Measurements from ENCODE around the gene NACC1. TPM values are rescaled to one million over a fixed set of nuclear protein-coding genes. Genes with fewer than 3 reads are reported as not detected.

Gene NACC1
- total and polyA plus RNA-seq, 4 donors = 0.86 to 24.7 (median 17.7) TPM

GRCh38 chr19:13151605-13152355 lies 33.7 kb downstream of the NACC1 start:
- no peaks in the 10 kb centered on the region for H3K9me3 ChIP-seq (ENCODE audit: control insufficient read depth in 4 of 4, low read length in 3 of 4)
- peaks cover 5 to 25% (median 19%) of the 10 kb centered on the region in 4 donors for H3K4me1 ChIP-seq (ENCODE audit: control insufficient read depth in 4 of 4, insufficient read depth in 4 of 4, low read length in 3 of 4)
- peak; percentile 96 for DNase-seq (ENCODE audit: low spot score)
- WGBS = under 1% methylated on average over 71 of the region's 71 CpGs
- TF ChIP-seq RAD21 (IDR thresholded peaks at IDR 0.05) = no peak
- TF ChIP-seq YY1 (IDR thresholded peaks at IDR 0.05) = peak; percentile 60
- TF ChIP-seq, protein P1, sequence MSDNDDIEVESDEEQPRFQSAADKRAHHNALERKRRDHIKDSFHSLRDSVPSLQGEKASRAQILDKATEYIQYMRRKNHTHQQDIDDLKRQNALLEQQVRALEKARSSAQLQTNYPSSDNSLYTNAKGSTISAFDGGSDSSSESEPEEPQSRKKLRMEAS (IDR thresholded peaks at IDR 0.05) = peak; percentile 95
- peak; percentile 8 to 26 for TF ChIP-seq RXRA (IDR thresholded peaks at IDR 0.05)
- TF ChIP-seq HNF4A (conservative IDR thresholded peaks at IDR 0.05) = peak in 1 of 2 donors; percentile 30
- TF ChIP-seq EGR1 (IDR thresholded peaks at IDR 0.05; ENCODE audit: low read depth in 2 of 2) = peak; percentile 5 to 67
- TF ChIP-seq, protein P2, sequence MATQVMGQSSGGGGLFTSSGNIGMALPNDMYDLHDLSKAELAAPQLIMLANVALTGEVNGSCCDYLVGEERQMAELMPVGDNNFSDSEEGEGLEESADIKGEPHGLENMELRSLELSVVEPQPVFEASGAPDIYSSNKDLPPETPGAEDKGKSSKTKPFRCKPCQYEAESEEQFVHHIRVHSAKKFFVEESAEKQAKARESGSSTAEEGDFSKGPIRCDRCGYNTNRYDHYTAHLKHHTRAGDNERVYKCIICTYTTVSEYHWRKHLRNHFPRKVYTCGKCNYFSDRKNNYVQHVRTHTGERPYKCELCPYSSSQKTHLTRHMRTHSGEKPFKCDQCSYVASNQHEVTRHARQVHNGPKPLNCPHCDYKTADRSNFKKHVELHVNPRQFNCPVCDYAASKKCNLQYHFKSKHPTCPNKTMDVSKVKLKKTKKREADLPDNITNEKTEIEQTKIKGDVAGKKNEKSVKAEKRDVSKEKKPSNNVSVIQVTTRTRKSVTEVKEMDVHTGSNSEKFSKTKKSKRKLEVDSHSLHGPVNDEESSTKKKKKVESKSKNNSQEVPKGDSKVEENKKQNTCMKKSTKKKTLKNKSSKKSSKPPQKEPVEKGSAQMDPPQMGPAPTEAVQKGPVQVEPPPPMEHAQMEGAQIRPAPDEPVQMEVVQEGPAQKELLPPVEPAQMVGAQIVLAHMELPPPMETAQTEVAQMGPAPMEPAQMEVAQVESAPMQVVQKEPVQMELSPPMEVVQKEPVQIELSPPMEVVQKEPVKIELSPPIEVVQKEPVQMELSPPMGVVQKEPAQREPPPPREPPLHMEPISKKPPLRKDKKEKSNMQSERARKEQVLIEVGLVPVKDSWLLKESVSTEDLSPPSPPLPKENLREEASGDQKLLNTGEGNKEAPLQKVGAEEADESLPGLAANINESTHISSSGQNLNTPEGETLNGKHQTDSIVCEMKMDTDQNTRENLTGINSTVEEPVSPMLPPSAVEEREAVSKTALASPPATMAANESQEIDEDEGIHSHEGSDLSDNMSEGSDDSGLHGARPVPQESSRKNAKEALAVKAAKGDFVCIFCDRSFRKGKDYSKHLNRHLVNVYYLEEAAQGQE (IDR thresholded peaks at IDR 0.05) = peak; percentile 90
- peak; percentile 33 to 82 for TF ChIP-seq GABPA (IDR thresholded peaks at IDR 0.05 in 1 of 2, conservative IDR thresholded peaks at IDR 0.05 in 1 of 2)
- TF ChIP-seq NR2F2 (IDR thresholded peaks at IDR 0.05) = no peak
- TF ChIP-seq SP1 (IDR thresholded peaks at IDR 0.05) = peak; percentile 64
- peak; percentile 97 for TF ChIP-seq TAF1 (conservative IDR thresholded peaks at IDR 0.05)
- TF ChIP-seq HNF4G (IDR thresholded peaks at IDR 0.05) = no peak
- TF ChIP-seq FOXA2 (IDR thresholded peaks at IDR 0.05) = no peak
- peak overlapping the region; percentile 100 for H3K9ac ChIP-seq (ENCODE audit: low read depth in 1 of 2, low read length in 2 of 2)
- no peaks in the 10 kb centered on the region for H3K36me3 ChIP-seq (ENCODE audit: control insufficient read depth in 4 of 4, insufficient read depth in 3 of 4, low read depth in 1 of 4, low read length in 3 of 4)
- H3K4me3 ChIP-seq (ENCODE audit: low read depth in 1 of 3, low read length in 3 of 3) = peak overlapping the region; percentile 75 to 97 (median 93)
- H3K27ac ChIP-seq (ENCODE audit: low read depth in 1 of 2, low read length in 2 of 2) = peak overlapping the region; percentile 99 to 100
- no peaks in the 10 kb centered on the region for H3K27me3 ChIP-seq (ENCODE audit: control insufficient read depth in 4 of 4, insufficient read depth in 4 of 4, low read length in 3 of 4)

DNA sequence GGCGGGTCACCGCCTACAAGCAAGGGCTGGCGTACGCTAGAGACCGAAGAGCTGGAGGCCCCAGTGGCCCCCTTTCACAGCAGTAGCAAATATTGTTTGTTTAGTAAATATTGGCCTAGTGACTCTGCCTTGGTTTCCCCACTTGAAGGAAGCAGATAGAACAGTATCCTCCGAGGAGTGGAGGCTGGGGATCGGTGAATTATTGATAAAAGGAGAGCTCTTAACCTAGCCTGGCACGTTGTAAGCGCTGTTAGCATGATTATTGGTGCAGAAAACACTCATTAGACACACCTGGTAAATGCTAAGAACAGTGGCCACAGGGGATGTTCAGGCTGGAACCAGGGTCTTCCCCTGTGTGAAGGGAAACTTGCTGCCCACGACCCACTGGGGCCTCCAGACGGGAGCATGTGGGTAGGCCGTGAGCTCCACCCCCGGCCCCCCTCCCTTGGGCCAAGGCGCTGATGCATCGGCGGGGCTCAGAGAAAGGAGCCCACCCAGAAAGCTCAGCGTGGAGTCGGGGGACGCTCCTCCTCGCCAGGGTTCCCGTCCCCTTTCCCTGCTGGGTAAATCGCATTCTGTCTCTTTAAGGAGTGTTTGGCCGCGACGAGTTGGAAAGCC lies 34.4 kb downstream of the NACC1 start:
- under 1% methylated on average over 25 of the region's 25 CpGs for WGBS
- H3K4me1 ChIP-seq (ENCODE audit: control insufficient read depth in 4 of 4, insufficient read depth in 4 of 4, low read length in 3 of 4) = peaks cover 5 to 27% (median 21%) of the 10 kb centered on the region in 4 donors
- H3K36me3 ChIP-seq (ENCODE audit: control insufficient read depth in 4 of 4, insufficient read depth in 3 of 4, low read depth in 1 of 4, low read length in 3 of 4) = no peaks in the 10 kb centered on the region
- peak overlapping the region; percentile 100 for H3K9ac ChIP-seq (ENCODE audit: low read depth in 1 of 2, low read length in 2 of 2)
- TF ChIP-seq GABPA (IDR thresholded peaks at IDR 0.05 in 1 of 2, conservative IDR thresholded peaks at IDR 0.05 in 1 of 2) (no peak), TAF1 (conservative IDR thresholded peaks at IDR 0.05) (no peak), CTCF (IDR thresholded peaks at IDR 0.05; ENCODE audit: low read depth, low read length, missing input control) (peak; percentile 3)
- TF ChIP-seq, protein P1 (IDR thresholded peaks at IDR 0.05) = peak; percentile 92
- H3K27me3 ChIP-seq (ENCODE audit: control insufficient read depth in 4 of 4, insufficient read depth in 4 of 4, low read length in 3 of 4) = no peaks in the 10 kb centered on the region
- no peak for DNase-seq (ENCODE audit: low spot score)
- no peaks in the 10 kb centered on the region for H3K9me3 ChIP-seq (ENCODE audit: control insufficient read depth in 4 of 4, low read length in 3 of 4)
- peak overlapping the region; percentile 71 to 97 (median 93) for H3K4me3 ChIP-seq (ENCODE audit: low read depth in 1 of 3, low read length in 3 of 3)
- peak overlapping the region; percentile 99 to 100 for H3K27ac ChIP-seq (ENCODE audit: low read depth in 1 of 2, low read length in 2 of 2)
